ENCODE results near the gene DCTD.

The DCTD gene

GRCh38 chr4:182855312-182855711 is 61.9 kb downstream of the DCTD start:
- Histone ChIP-seq H3K4me3 (ENCODE audit: low read depth, low read length) (no peak overlapping the region), H3K27ac (ENCODE audit: extremely low read depth, low read depth, low read length) (no peak overlapping the region), H3K36me3 (ENCODE audit: control insufficient read depth in 2 of 2, insufficient read depth in 1 of 2, low read length in 2 of 2) (no peaks in the 10 kb centered on the region), H3K4me1 (ENCODE audit: control insufficient read depth, insufficient read depth, low read length) (no peaks in the 10 kb centered on the region), H3K9me3 (ENCODE audit: control insufficient read depth, insufficient read depth, low read depth, low read length) (no peaks in the 10 kb centered on the region)
- CTCF ChIA-PET: interaction anchor here (0.6 kb wide), 1 partner anchor 13 kb away, joined by 3 read pairs; no protein-coding TSS in a partner anchor
- TF ChIP-seq ZNF391 (tag by site-specific recombination; IDR thresholded peaks at IDR 0.05; ENCODE audit: borderline replicate concordance, low read depth): no peak
- TF ChIP-seq ZSCAN5A (tag by site-specific recombination; IDR thresholded peaks at IDR 0.05): no peak
- TF ChIP-seq ZBTB1 (tag by site-specific recombination; IDR thresholded peaks at IDR 0.05): no peak
- TF ChIP-seq ZSCAN4 (tag by site-specific recombination; IDR thresholded peaks at IDR 0.05): no peak
- TF ChIP-seq ZBTB20 (tag by site-specific recombination; IDR thresholded peaks at IDR 0.05): no peak
- no peak for TF ChIP-seq ZNF26 (tag by site-specific recombination; IDR thresholded peaks at IDR 0.05)
- no peak for TF ChIP-seq ZNF514 (tag by site-specific recombination; IDR thresholded peaks at IDR 0.05)
- TF ChIP-seq REPIN1 (tag by site-specific recombination; IDR thresholded peaks at IDR 0.05; ENCODE audit: low read depth): no peak
- TF ChIP-seq SCRT2 (tag by site-specific recombination; IDR thresholded peaks at IDR 0.05): no peak
- no peak for TF ChIP-seq ZFHX2 (tag by site-specific recombination; conservative IDR thresholded peaks at IDR 0.05)
- TF ChIP-seq ZNF518A (tag by site-specific recombination; conservative IDR thresholded peaks at IDR 0.05; ENCODE audit: low read depth): no peak
- TF ChIP-seq ZNF792 (tag by site-specific recombination; IDR thresholded peaks at IDR 0.05): no peak
- TF ChIP-seq ZNF777 (tag by site-specific recombination; IDR thresholded peaks at IDR 0.05; ENCODE audit: borderline replicate concordance): no peak
- TF ChIP-seq ZNF660 (tag by site-specific recombination; IDR thresholded peaks at IDR 0.05): no peak
- no peak for TF ChIP-seq ZNF202 (tag by site-specific recombination; IDR thresholded peaks at IDR 0.05; ENCODE audit: borderline replicate concordance)
- TF ChIP-seq ZNF521 (tag by site-specific recombination; IDR thresholded peaks at IDR 0.05): no peak
- TF ChIP-seq ZNF366 (tag by site-specific recombination; conservative IDR thresholded peaks at IDR 0.05): no peak
- no peak for TF ChIP-seq ZNF239 (tag by site-specific recombination; IDR thresholded peaks at IDR 0.05)
- POLR2A ChIA-PET: no interaction called here
